GM12801 (cell line): ENCODE results near the gene YAP1.

ENCODE experiments used
- TF ChIP-seq, protein P1 (sequence below): IDR thresholded peaks from one replicate; pipeline ENCODE4 v1.5.1; 2011; ENCODE audit warnings: control low read depth; ENCODE audit not compliant: insufficient read length; ENCODE audit errors: extremely low read depth

Gene YAP1

DNA sequence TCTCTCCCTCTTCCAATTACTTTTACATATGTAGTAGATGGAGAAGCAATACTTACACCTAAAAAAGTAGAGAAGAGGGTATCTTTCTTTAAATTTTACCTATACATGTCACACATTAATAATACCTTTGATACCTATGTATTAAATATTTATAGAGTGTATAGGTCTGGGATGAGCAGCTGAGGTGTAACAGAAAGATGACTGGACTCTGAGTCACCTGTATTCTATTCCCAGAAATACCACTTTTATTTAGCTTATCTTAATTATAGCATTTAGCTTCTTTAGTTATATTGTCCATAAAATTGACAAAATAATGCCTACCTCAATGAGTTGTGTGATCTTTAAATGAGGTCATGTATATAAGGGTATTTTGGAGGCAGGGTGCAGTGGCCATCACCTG is 30.6 kb upstream of the YAP1 start:
- TF ChIP-seq, protein P1, sequence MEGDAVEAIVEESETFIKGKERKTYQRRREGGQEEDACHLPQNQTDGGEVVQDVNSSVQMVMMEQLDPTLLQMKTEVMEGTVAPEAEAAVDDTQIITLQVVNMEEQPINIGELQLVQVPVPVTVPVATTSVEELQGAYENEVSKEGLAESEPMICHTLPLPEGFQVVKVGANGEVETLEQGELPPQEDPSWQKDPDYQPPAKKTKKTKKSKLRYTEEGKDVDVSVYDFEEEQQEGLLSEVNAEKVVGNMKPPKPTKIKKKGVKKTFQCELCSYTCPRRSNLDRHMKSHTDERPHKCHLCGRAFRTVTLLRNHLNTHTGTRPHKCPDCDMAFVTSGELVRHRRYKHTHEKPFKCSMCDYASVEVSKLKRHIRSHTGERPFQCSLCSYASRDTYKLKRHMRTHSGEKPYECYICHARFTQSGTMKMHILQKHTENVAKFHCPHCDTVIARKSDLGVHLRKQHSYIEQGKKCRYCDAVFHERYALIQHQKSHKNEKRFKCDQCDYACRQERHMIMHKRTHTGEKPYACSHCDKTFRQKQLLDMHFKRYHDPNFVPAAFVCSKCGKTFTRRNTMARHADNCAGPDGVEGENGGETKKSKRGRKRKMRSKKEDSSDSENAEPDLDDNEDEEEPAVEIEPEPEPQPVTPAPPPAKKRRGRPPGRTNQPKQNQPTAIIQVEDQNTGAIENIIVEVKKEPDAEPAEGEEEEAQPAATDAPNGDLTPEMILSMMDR = no peak

DNA sequence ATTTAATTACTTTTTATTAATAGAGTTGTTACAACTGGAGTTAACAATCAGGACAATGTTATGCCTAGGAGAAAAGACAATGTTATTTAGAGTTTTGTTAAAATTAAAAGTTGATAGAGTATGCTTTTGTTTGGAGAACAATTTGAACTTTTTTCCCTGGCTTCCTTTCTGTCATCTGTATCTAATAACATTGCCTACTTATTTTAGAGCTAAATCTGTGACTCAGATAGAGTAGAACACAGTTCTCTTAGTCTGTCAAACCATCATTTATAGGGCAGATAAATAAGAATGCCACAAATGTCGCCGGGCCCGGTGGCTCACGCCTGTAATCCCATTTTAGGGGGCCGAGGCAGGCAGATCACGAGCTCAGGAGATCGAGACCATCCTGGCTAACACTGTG is 28.9 kb upstream of the YAP1 start:
- TF ChIP-seq, protein P1 = no peak

DNA sequence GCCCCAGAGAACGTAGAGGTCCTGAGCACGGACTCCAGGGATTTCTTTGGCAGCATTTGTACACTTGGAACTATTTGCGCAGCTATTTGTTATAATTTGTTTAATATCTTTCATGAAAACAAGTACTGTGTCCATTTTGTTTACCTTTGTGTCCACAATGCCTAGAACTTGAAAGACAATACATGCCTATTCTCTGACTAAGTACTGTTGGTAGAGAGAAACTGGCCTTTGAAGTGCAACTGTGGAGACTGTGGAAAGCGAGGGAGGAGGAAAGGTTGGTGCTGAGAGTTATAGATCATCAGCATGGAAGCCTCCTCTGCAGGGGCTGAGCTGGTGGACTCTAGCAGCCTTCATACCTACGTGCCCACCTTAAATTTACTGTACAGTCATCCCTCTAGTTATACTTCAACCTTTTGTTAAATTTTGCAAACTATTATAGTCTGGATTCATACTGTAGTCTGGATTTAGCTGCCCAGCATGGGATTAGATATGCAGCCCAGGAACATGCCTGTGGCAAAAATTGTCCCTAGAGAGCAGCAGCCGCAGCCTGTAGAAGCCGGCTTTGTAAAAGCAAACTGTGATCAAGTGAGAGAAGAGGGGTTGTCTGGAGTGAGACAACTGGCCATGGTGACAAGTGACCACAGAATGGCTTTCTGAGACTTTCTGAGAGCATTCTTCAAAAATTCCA is 24.2 kb upstream of the YAP1 start:
- TF ChIP-seq, protein P1 = no peak

DNA sequence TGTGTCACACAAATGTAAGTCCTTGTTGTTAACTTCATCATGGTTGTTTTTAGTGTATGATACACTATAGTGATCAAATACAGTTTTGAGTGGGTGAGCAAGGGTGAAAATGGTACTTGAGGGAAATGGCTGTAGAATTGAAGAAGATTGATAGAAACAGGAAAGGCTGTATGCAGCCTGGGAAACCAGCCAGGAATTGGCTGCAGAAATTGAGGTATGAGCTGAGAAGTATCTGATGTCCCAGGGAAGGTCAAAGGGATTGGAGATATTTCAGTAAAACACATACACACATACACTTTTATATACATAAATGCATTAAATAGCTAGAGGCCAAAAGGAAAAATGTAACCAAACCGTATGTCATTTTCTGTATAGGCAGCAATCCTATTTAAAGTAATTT is 13.1 kb upstream of the YAP1 start:
- TF ChIP-seq, protein P1 = no peak

DNA sequence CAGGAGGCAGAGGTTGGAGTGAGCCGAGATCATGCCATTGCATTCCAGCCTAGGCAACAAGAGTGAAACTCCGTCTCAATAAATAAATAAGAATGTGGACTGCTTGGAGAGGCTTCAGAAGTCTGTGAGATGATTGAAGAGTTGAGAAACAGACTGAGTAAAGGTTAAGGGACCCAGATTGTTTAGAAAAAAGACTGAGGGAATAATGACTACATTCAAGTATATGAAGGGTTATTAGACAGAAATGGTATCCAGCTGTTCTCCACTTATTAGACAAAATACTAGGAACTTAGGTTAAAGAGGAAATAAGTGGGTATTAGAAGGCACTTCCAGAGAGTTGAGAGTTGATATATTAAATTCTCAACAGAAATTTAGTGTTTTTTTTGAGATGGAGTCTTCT is 10.5 kb upstream of the YAP1 start:
- TF ChIP-seq, protein P1 = no peak

DNA sequence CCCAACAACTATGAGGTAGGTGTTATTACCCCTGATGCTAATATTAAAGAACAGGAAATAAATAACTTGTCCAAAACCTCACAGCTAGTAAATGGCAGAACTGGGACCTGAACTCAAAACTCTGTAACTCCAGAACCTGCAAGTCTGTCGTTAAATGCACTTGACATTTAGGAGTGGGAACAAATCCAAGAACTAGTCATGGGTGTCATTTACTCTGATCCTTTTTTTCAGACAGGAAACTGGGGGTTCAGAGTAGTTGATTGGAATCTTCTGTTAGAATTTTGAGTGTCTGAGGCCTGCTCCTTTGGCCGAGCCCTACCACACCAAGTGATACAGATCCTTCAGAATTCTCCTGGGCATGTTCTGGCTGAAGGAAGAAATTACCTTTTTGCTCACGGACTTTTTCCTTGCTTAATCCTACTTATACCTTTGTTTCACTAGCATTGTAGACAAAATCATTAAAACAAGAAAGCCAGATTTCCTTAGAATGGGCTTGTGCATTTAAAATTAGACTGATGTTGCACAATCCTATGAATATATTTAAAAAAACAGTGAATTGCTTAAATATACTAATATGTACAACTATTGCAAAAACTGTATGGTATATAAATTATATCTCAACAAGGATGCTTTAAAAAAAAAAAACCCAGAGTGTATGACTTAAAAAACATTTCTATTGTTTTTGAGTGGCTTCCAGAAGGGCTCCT is 1.4 kb upstream of the YAP1 start:
- TF ChIP-seq, protein P1 = no peak

DNA sequence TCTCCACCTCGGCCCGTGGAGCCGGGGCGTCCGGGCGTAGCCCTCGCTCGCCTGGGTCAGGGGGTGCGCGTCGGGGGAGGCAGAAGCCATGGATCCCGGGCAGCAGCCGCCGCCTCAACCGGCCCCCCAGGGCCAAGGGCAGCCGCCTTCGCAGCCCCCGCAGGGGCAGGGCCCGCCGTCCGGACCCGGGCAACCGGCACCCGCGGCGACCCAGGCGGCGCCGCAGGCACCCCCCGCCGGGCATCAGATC is 439 bp downstream of the YAP1 start:
- TF ChIP-seq, protein P1 = no peak
